Keratinocyte (primary cell): ENCODE measurements around the gene C17orf113. TPM values are rescaled to one million over a fixed set of nuclear protein-coding genes. Genes with fewer than 3 reads are reported as not detected.

Source experiments
- DNase-seq: peaks from one replicate; pipeline ENCODE4 v3.0.0-alpha.2; 2011; ENCODE audit warnings: low read depth, missing footprints, low spot score
- FAIRE-seq: peaks from 2 replicates; lab custom pipeline; 2011; peaks lifted over from hg19 to GRCh38; lab: Jason Lieb, UNC
- H2AFZ ChIP-seq: 2 replicates; pipeline ENCODE4 v1.6.0; 2012; ENCODE audit warnings: low read length, control low read depth, inconsistent platforms; ENCODE audit not compliant: control insufficient read depth
- H3K27ac ChIP-seq: 2 replicates; pipeline ENCODE4 v1.5.1; 2011; ENCODE audit warnings: low read length; ENCODE audit not compliant: control insufficient read depth, insufficient read depth
- H3K27me3 ChIP-seq: 3 replicates; pipeline ENCODE4 v1.6.0; 2011; ENCODE audit warnings: low read length; ENCODE audit not compliant: control insufficient read depth, insufficient read depth; ENCODE audit errors: extremely low read depth
- H3K36me3 ChIP-seq, 2 experiments: 2 replicates in 1 of 2; 3 replicates in 1 of 2; pipeline ENCODE4 v1.5.1; 2011; ENCODE audit warnings: low read length in 2 of 2, mild to moderate bottlenecking in 1 of 2; ENCODE audit not compliant: control insufficient read depth in 2 of 2, insufficient read depth in 2 of 2; ENCODE audit errors: extremely low read depth in 1 of 2
- H3K4me1 ChIP-seq: 3 replicates; pipeline ENCODE4 v1.5.1; 2011; ENCODE audit warnings: low read length; ENCODE audit not compliant: control insufficient read depth, insufficient read depth; ENCODE audit errors: extremely low read depth
- H3K4me2 ChIP-seq: 3 replicates; pipeline ENCODE4 v1.6.0; 2011; ENCODE audit warnings: low read depth, low read length; ENCODE audit not compliant: control insufficient read depth, insufficient read depth; ENCODE audit errors: extremely low read depth
- H3K4me3 ChIP-seq, 3 experiments: fragments of 200-600 bp in 1 of 3; sonication (generic) in 1 of 3; 2 replicates in 2 of 3; 3 replicates in 1 of 3; pipeline ENCODE4 v1.5.1; 2011 to 2016; ENCODE audit warnings: low read length in 3 of 3, mild to moderate bottlenecking in 3 of 3, control low read depth in 2 of 3, inconsistent platforms in 1 of 3, low read depth in 1 of 3, mixed read lengths in 1 of 3, mixed run types in 1 of 3, moderate library complexity in 1 of 3; ENCODE audit not compliant: control insufficient read depth in 2 of 3, insufficient read depth in 2 of 3; ENCODE audit errors: extremely low read depth in 1 of 3
- H3K79me2 ChIP-seq: 2 replicates; pipeline ENCODE4 v1.6.0; 2012; ENCODE audit warnings: low read length; ENCODE audit not compliant: control insufficient read depth, insufficient read depth
- H3K9ac ChIP-seq: 3 replicates; pipeline ENCODE4 v1.6.0; 2011; ENCODE audit warnings: low read length; ENCODE audit not compliant: control insufficient read depth, insufficient read depth; ENCODE audit errors: extremely low read depth
- H3K9me1 ChIP-seq: 3 replicates; pipeline ENCODE4 v1.6.0; 2011; ENCODE audit warnings: low read length; ENCODE audit not compliant: control insufficient read depth, insufficient read depth; ENCODE audit errors: extremely low read depth
- H3K9me3 ChIP-seq: 2 replicates; pipeline ENCODE4 v1.5.1; 2012; ENCODE audit warnings: low read depth, low read length; ENCODE audit not compliant: control insufficient read depth
- H4K20me1 ChIP-seq: 3 replicates; pipeline ENCODE4 v1.6.0; 2011; ENCODE audit warnings: low read length; ENCODE audit not compliant: control insufficient read depth, insufficient read depth; ENCODE audit errors: extremely low read depth
- EZH2 ChIP-seq: IDR thresholded peaks from one replicate; pipeline ENCODE4 v1.6.1; 2012; ENCODE audit warnings: inconsistent platforms, mild to moderate bottlenecking, low read length, moderate library complexity
- dilution Hi-C: fragments of 300-500 bp; cut with MboI; formaldehyde crosslinking; loops from one replicate; pipeline ENCODE4 v1.7.0; 2020; ENCODE audit warnings: low sequenced_read_pairs; ENCODE audit not compliant: extremely low pct_ligation_motif_present
- polyA plus RNA-seq, 5 experiments: library from polyadenylated mRNA; depleted of rRNA in 3 of 5; stranded (reverse) in 3 of 5; stranded (forward) in 1 of 5; unstranded in 1 of 5; fragments of >200 nt; gene quantifications; 1 replicate in 1 of 5; 2 replicates in 3 of 5; 3 replicates in 1 of 5; pipeline versions ENCODE4 v1.2.1 to v1.2.3, GENCODE V29; 2011 to 2012; ENCODE audit warnings: missing spikeins in 2 of 5, low read depth in 1 of 5, low replicate concordance in 1 of 5
- TF ChIP-seq, protein P1 (sequence below), 3 experiments: IDR thresholded peaks in 1 of 3; conservative IDR thresholded peaks in 1 of 3; optimal IDR thresholded peaks in 1 of 3; 2 replicates in 2 of 3; 3 replicates in 1 of 3; pipeline versions ENCODE3 to v1.5.1; 2011; ENCODE audit warnings: low read length in 3 of 3, mild to moderate bottlenecking in 3 of 3, moderate library complexity in 2 of 3, control low read depth in 1 of 3, inconsistent platforms in 1 of 3; ENCODE audit not compliant: insufficient read depth in 2 of 3; ENCODE audit errors: extremely low read depth in 1 of 3

The C17orf113 gene
- polyA plus RNA-seq, 1 donor (not counting 4 experiments of a cell fraction or from before 2014, with no cell fraction given), result 0.12 TPM

- Histone ChIP-seq H3K9me1 (peaks cover 6% of the 10 kb centered on the region), H3K79me2 (peaks cover 74% of the 10 kb centered on the region), H3K36me3 (peaks cover 14 to 22% of the 10 kb centered on the region in 2 experiments), H3K9me3 (no peaks in the 10 kb centered on the region), H3K4me3 (no peak overlapping the region), H3K27ac (no peak overlapping the region), H3K9ac (no peak overlapping the region), H3K4me1 (peaks cover 6% of the 10 kb centered on the region), H2AFZ (no peak overlapping the region), H3K27me3 (no peaks in the 10 kb centered on the region), H4K20me1 (peaks cover 13% of the 10 kb centered on the region), H3K4me2 (no peak overlapping the region)
- dilution Hi-C loops, result no loop called here
- FAIRE-seq, result no peak
- TF ChIP-seq, protein P1, sequence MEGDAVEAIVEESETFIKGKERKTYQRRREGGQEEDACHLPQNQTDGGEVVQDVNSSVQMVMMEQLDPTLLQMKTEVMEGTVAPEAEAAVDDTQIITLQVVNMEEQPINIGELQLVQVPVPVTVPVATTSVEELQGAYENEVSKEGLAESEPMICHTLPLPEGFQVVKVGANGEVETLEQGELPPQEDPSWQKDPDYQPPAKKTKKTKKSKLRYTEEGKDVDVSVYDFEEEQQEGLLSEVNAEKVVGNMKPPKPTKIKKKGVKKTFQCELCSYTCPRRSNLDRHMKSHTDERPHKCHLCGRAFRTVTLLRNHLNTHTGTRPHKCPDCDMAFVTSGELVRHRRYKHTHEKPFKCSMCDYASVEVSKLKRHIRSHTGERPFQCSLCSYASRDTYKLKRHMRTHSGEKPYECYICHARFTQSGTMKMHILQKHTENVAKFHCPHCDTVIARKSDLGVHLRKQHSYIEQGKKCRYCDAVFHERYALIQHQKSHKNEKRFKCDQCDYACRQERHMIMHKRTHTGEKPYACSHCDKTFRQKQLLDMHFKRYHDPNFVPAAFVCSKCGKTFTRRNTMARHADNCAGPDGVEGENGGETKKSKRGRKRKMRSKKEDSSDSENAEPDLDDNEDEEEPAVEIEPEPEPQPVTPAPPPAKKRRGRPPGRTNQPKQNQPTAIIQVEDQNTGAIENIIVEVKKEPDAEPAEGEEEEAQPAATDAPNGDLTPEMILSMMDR (optimal IDR thresholded peaks at IDR 0.05 in 1 of 3, IDR thresholded peaks at IDR 0.05 in 1 of 3, conservative IDR thresholded peaks at IDR 0.05 in 1 of 3; ENCODE audit: extremely low read depth in 1 of 3, insufficient read depth in 2 of 3, low read length in 3 of 3), result no peak
- no peak for TF ChIP-seq EZH2
- DNase-seq, result no peak
These were observed 47.6 kb downstream of the C17orf113 start for GRCh38 chr17:42002792-42003301.

- Histone ChIP-seq H3K9ac (no peak overlapping the region), H2AFZ (no peak overlapping the region), H3K4me3 (no peak overlapping the region), H3K27ac (no peak overlapping the region), H3K4me2 (no peak overlapping the region), H3K36me3 (peaks cover 18 to 22% of the 10 kb centered on the region in 2 experiments), H3K9me3 (no peaks in the 10 kb centered on the region), H3K9me1 (peaks cover 6% of the 10 kb centered on the region), H3K79me2 (peaks cover 69% of the 10 kb centered on the region), H3K4me1 (peaks cover 6% of the 10 kb centered on the region), H4K20me1 (peaks cover 13% of the 10 kb centered on the region), H3K27me3 (no peaks in the 10 kb centered on the region)
- no peak for FAIRE-seq
- TF ChIP-seq, protein P1 (optimal IDR thresholded peaks at IDR 0.05 in 1 of 3, IDR thresholded peaks at IDR 0.05 in 1 of 3, conservative IDR thresholded peaks at IDR 0.05 in 1 of 3; ENCODE audit: extremely low read depth in 1 of 3, insufficient read depth in 2 of 3, low read length in 3 of 3), result no peak
- no peak for TF ChIP-seq EZH2
- no peak for DNase-seq
- dilution Hi-C loops, result no loop called here
These were observed 48.1 kb downstream of the C17orf113 start for GRCh38 chr17:42002175-42002791.
